H9 (cell line): ENCODE data around the gene NSUN2. TPM values are rescaled to one million over a fixed set of nuclear protein-coding genes. Genes with fewer than 3 reads are reported as not detected.
A peak's percentile ranks its signal among the peaks of the same experiment; 100 is the strongest.

Experiments used
- DNase-seq: peaks from one replicate; pipeline ENCODE4 v3.0.0-alpha.2; 2017
- H2AFZ ChIP-seq: one replicate; pipeline ENCODE4 v1.6.1; 2013; ENCODE audit warnings: mild to moderate bottlenecking, low read length, control low read depth, moderate library complexity
- H2AK5ac ChIP-seq: 2 replicates; pipeline ENCODE4 v1.6.1; 2013; ENCODE audit warnings: low read length, control low read depth, mixed read lengths; ENCODE audit not compliant: insufficient read length
- H2BK120ac ChIP-seq: one replicate; pipeline ENCODE4 v1.6.1; 2013; ENCODE audit warnings: low read depth, mild to moderate bottlenecking, low read length, control low read depth, inconsistent platforms; ENCODE audit not compliant: poor library complexity, severe bottlenecking
- H2BK12ac ChIP-seq: 2 replicates; pipeline ENCODE4 v1.6.1; 2013; ENCODE audit warnings: low read length, control low read depth, mixed read lengths, low read depth; ENCODE audit not compliant: insufficient read length
- H2BK15ac ChIP-seq: 2 replicates; pipeline ENCODE4 v1.6.1; 2013; ENCODE audit warnings: low read depth, low read length, control low read depth
- H2BK20ac ChIP-seq: one replicate; pipeline ENCODE4 v1.6.1; 2013; ENCODE audit warnings: low read depth, mild to moderate bottlenecking, low read length, control low read depth, inconsistent platforms; ENCODE audit not compliant: poor library complexity, severe bottlenecking
- H2BK5ac ChIP-seq: 2 replicates; pipeline ENCODE4 v1.6.1; 2013; ENCODE audit warnings: low read length, control low read depth, mixed read lengths; ENCODE audit not compliant: insufficient read length
- H3K14ac ChIP-seq: 2 replicates; pipeline ENCODE4 v1.6.1; 2013; ENCODE audit warnings: low read length, control low read depth; ENCODE audit not compliant: insufficient read depth
- H3K18ac ChIP-seq: 2 replicates; pipeline ENCODE4 v1.6.1; 2013; ENCODE audit warnings: low read depth, mild to moderate bottlenecking, mixed read lengths, low read length, control low read depth; ENCODE audit not compliant: insufficient read length
- H3K23ac ChIP-seq: 2 replicates; pipeline ENCODE4 v1.6.1; 2013; ENCODE audit warnings: low read length, control low read depth, mixed read lengths, low read depth; ENCODE audit not compliant: insufficient read length
- H3K23me2 ChIP-seq: 2 replicates; pipeline ENCODE4 v1.6.1; 2013; ENCODE audit warnings: low read depth, mild to moderate bottlenecking, mixed read lengths, low read length, control low read depth; ENCODE audit not compliant: insufficient read length, poor library complexity, severe bottlenecking
- H3K27ac ChIP-seq: 2 replicates; pipeline ENCODE4 v1.5.1; 2013; ENCODE audit warnings: low read length, control low read depth, mixed read lengths, low read depth; ENCODE audit not compliant: insufficient read length
- H3K27me3 ChIP-seq: 2 replicates; pipeline ENCODE4 v1.6.1; 2013; ENCODE audit warnings: low read length, control low read depth, inconsistent platforms; ENCODE audit not compliant: insufficient read depth
- H3K4ac ChIP-seq: 2 replicates; pipeline ENCODE4 v1.6.1; 2013; ENCODE audit warnings: low read depth, mild to moderate bottlenecking, control low read depth, inconsistent platforms, low read length, moderate library complexity
- H3K4me1 ChIP-seq: 2 replicates; pipeline ENCODE4 v1.6.1; 2013; ENCODE audit warnings: low read length, control low read depth, inconsistent platforms; ENCODE audit not compliant: insufficient read depth
- H3K4me2 ChIP-seq: 2 replicates; pipeline ENCODE4 v1.6.1; 2013; ENCODE audit warnings: low read length, control low read depth, mixed read lengths; ENCODE audit not compliant: insufficient read length, insufficient read depth
- H3K56ac ChIP-seq: 2 replicates; pipeline ENCODE4 v1.6.1; 2013; ENCODE audit warnings: low read depth, mild to moderate bottlenecking, mixed read lengths, low read length, control low read depth; ENCODE audit not compliant: insufficient read length
- H3K79me1 ChIP-seq: 2 replicates; pipeline ENCODE4 v1.6.1; 2013; ENCODE audit warnings: low read depth, mild to moderate bottlenecking, moderate library complexity, low read length, control low read depth, inconsistent platforms; ENCODE audit not compliant: insufficient read depth, poor library complexity, severe bottlenecking
- H3K79me2 ChIP-seq: 2 replicates; pipeline ENCODE4 v1.6.1; 2013; ENCODE audit warnings: low read length, control low read depth, inconsistent platforms; ENCODE audit not compliant: insufficient read depth
- H3K9ac ChIP-seq: 2 replicates; pipeline ENCODE4 v1.6.1; 2013; ENCODE audit warnings: low read length, control low read depth, mixed read lengths; ENCODE audit not compliant: insufficient read length; ENCODE audit errors: extremely low read depth
- H3K9me3 ChIP-seq: one replicate; pipeline ENCODE4 v1.6.1; 2013; ENCODE audit warnings: low read depth, low read length, inconsistent platforms; ENCODE audit not compliant: control insufficient read depth
- H3T11ph ChIP-seq: one replicate; pipeline ENCODE4 v1.6.1; 2013; ENCODE audit warnings: mild to moderate bottlenecking, low read length, control low read depth, inconsistent platforms
- H4K20me1 ChIP-seq: one replicate; pipeline ENCODE4 v1.6.1; 2013; ENCODE audit not compliant: control insufficient read depth, insufficient read length, insufficient read depth
- H4K5ac ChIP-seq: 2 replicates; pipeline ENCODE4 v1.6.1; 2013; ENCODE audit warnings: low read depth, mild to moderate bottlenecking, mixed read lengths, low read length, control low read depth; ENCODE audit not compliant: insufficient read length
- H4K8ac ChIP-seq: replicated peaks from 2 replicates; pipeline ENCODE4 v1.6.1; 2013; ENCODE audit warnings: low read length, control low read depth, mixed read lengths, low read depth; ENCODE audit not compliant: insufficient read length
- H4K91ac ChIP-seq: 2 replicates; pipeline ENCODE4 v1.6.1; 2013; ENCODE audit warnings: low read depth, mild to moderate bottlenecking, moderate library complexity, mixed read lengths, low read length, control low read depth; ENCODE audit not compliant: insufficient read length
- H3K27ac Mint-ChIP-seq, 3 experiments: 2 replicates in 2 of 3; 3 replicates in 1 of 3; pipeline ENCODE4 v1.8.0; 2020 to 2021; ENCODE audit warnings: mixed read lengths in 3 of 3, mild to moderate bottlenecking in 1 of 3, moderate library complexity in 1 of 3
- H3K27me3 Mint-ChIP-seq: 2 replicates; pipeline ENCODE4 v1.8.0; 2021; ENCODE audit warnings: low read depth, mild to moderate bottlenecking, moderate library complexity, mixed read lengths
- H3K36me3 Mint-ChIP-seq, 3 experiments: 2 replicates in 2 of 3; 3 replicates in 1 of 3; pipeline ENCODE4 v1.8.0; 2020 to 2021; ENCODE audit warnings: low read depth in 3 of 3, mixed read lengths in 3 of 3; ENCODE audit not compliant: insufficient read depth in 1 of 3
- H3K4me1 Mint-ChIP-seq, 2 experiments: 2 replicates each; pipeline ENCODE4 v1.8.0; 2020; ENCODE audit warnings: mixed read lengths in 2 of 2
- H3K4me3 Mint-ChIP-seq, 2 experiments: 2 replicates in 1 of 2; 3 replicates in 1 of 2; pipeline ENCODE4 v1.8.0; 2020 to 2021; ENCODE audit warnings: mild to moderate bottlenecking in 2 of 2, mixed read lengths in 2 of 2, moderate library complexity in 1 of 2
- H3K9me3 Mint-ChIP-seq, 2 experiments: 2 replicates in 1 of 2; 3 replicates in 1 of 2; pipeline ENCODE4 v1.8.0; 2020; ENCODE audit warnings: mild to moderate bottlenecking in 2 of 2, mixed read lengths in 2 of 2, moderate library complexity in 1 of 2
- CTCF ChIP-seq: fragments of 200-600 bp; sonication (generic); conservative IDR thresholded peaks from 3 replicates; pipeline ENCODE4 v1.8.0; 2021; ENCODE audit warnings: antibody characterized with exemption, mild to moderate bottlenecking
- WGBS: extraction: QIAGEN DNeasy Blood & Tissue Kit; methylation state at CpG from one replicate; pipeline ENCODE4 v1.1.7; 2013; ENCODE audit warnings: missing lambda C conversion rate, low lambda C conversion rate, mixed read lengths; ENCODE audit not compliant: insufficient read length; ENCODE audit errors: extremely low coverage; 5-methylcytosine and 5-hydroxymethylcytosine counted together
- total RNA-seq: library from RNA; stranded (reverse); gene quantifications from 2 replicates; pipeline ENCODE4 v1.2.1, GENCODE V29; 2021

NSUN2 gene
- total RNA-seq, 1 experiment from 2014 or later = 115 TPM

- H3K14ac ChIP-seq = no peak overlapping the region
- peaks cover 30 to 62% (median 59%) of the 10 kb centered on the region in 3 experiments; a peak in 6 of 7 replicates for H3K36me3 Mint-ChIP-seq
- no peaks in the 10 kb centered on the region for H3K27me3 ChIP-seq
These were observed 35.3 kb downstream of the NSUN2 start for GRCh38 chr5:6597557-6597956.

More at GRCh38 chr5:6597557-6597956, 35.3 kb downstream of the NSUN2 start:
- no peaks in the 10 kb centered on the region for H3K4me1 ChIP-seq
- no peak overlapping the region for H2BK15ac ChIP-seq
- no peaks in the 10 kb centered on the region for H4K20me1 ChIP-seq
- H3K9ac ChIP-seq = no peak overlapping the region
- no peak overlapping the region for H3K23ac ChIP-seq
- H4K8ac ChIP-seq = no peak overlapping the region
- 0 out of 4 replicates have a peak, but pooled peaks cover 0 to 2% of the 10 kb centered on the region in 2 experiments for H3K4me1 Mint-ChIP-seq
- no peak overlapping the region for H2BK5ac ChIP-seq
- WGBS = no CpG with 5 or more reads among the region's 6 CpGs
- H3K4me2 ChIP-seq = no peak overlapping the region
- H4K5ac ChIP-seq = no peak overlapping the region
- H2BK12ac ChIP-seq = no peak overlapping the region
- no peaks in the 10 kb centered on the region for H3K79me2 ChIP-seq
- no peak for TF ChIP-seq CTCF
- no peaks in the 10 kb centered on the region for H3K23me2 ChIP-seq
- H3K27ac Mint-ChIP-seq = peak overlapping the region in 1 of 3 experiments; percentile 74; a peak in 1 of 7 replicates
- H3K4ac ChIP-seq = no peak overlapping the region
- no peak overlapping the region for H3K18ac ChIP-seq
- H3K79me1 ChIP-seq = no peaks in the 10 kb centered on the region
- no peak overlapping the region for H3K56ac ChIP-seq
- H2AFZ ChIP-seq = no peak overlapping the region
- H3K9me3 Mint-ChIP-seq = no peaks in the 10 kb centered on the region
- no peak overlapping the region for H2AK5ac ChIP-seq
- no peak overlapping the region for H2BK120ac ChIP-seq
- H2BK20ac ChIP-seq = no peak overlapping the region
- H3K4me3 Mint-ChIP-seq = no peak overlapping the region
- no peak overlapping the region for H3K27ac ChIP-seq
- H3K27me3 Mint-ChIP-seq = no peaks in the 10 kb centered on the region
- no peak for DNase-seq
- H4K91ac ChIP-seq = no peak overlapping the region
- no peak overlapping the region for H3T11ph ChIP-seq
- no peaks in the 10 kb centered on the region for H3K9me3 ChIP-seq
